ENCODE results near the gene PITRM1.
"Not testable (repeated sequence)": the region's sequence is repeated elsewhere in the genome, so short reads cannot be mapped to it uniquely, and the experiment has no call there.

PITRM1 gene, protein sequence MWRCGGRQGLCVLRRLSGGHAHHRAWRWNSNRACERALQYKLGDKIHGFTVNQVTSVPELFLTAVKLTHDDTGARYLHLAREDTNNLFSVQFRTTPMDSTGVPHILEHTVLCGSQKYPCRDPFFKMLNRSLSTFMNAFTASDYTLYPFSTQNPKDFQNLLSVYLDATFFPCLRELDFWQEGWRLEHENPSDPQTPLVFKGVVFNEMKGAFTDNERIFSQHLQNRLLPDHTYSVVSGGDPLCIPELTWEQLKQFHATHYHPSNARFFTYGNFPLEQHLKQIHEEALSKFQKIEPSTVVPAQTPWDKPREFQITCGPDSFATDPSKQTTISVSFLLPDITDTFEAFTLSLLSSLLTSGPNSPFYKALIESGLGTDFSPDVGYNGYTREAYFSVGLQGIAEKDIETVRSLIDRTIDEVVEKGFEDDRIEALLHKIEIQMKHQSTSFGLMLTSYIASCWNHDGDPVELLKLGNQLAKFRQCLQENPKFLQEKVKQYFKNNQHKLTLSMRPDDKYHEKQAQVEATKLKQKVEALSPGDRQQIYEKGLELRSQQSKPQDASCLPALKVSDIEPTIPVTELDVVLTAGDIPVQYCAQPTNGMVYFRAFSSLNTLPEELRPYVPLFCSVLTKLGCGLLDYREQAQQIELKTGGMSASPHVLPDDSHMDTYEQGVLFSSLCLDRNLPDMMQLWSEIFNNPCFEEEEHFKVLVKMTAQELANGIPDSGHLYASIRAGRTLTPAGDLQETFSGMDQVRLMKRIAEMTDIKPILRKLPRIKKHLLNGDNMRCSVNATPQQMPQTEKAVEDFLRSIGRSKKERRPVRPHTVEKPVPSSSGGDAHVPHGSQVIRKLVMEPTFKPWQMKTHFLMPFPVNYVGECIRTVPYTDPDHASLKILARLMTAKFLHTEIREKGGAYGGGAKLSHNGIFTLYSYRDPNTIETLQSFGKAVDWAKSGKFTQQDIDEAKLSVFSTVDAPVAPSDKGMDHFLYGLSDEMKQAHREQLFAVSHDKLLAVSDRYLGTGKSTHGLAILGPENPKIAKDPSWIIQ

DNA sequence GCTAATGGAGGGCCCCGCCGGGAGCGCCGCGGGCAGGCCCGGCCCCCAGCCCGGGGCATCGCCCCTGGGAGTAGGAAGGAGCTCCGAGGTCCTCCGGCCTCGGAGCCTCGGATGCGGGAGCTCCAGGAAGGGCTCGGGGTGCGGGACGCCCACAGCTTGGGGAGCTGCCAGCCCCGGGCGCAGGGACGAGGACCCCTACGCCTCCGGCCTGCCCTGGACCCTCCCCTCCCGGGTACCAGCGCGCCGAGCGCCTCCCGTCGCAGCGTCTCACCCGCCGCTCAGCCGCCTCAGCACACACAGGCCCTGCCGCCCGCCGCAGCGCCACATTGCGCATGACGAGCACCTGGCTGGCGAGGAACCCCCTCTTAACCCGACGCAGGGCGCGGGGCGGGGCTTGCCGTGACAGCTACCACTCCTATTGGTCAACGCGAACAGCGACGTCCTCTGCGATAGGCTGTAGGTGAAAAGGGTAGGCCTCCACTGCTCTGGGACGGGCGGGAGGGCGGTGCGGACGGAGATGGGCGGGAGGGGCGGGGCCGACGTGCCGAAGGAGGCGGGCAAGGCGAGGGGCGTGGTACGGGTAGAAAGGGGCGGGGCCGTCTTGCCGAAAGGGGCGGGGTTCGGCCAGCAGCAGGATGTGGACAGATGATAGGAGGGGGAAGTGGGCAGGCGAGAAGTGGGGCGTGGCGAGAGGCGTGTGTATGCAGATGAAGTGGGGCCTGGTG lies at the start of gene PITRM1:
TSS of gene PITRM1 (minus strand) at position 337 of the 725 bp plus-strand sequence. CDS start at position 327, 10 bp downstream.
- peak; percentile 89 for DNase-seq (ENCODE audit: low spot score)

- DNase-seq (ENCODE audit: low spot score) = no peak
Observed at GRCh38 chr10:3222068-3222467, 49.5 kb upstream of the PITRM1 start.

- DNase-seq (ENCODE audit: low spot score) = not testable (repeated sequence)
Observed at GRCh38 chr10:3221601-3222000, 49.0 kb upstream of the PITRM1 start.

- DNase-seq (ENCODE audit: low spot score) = no peak
Observed at GRCh38 chr10:3220853-3221252, 48.3 kb upstream of the PITRM1 start.

DNA sequence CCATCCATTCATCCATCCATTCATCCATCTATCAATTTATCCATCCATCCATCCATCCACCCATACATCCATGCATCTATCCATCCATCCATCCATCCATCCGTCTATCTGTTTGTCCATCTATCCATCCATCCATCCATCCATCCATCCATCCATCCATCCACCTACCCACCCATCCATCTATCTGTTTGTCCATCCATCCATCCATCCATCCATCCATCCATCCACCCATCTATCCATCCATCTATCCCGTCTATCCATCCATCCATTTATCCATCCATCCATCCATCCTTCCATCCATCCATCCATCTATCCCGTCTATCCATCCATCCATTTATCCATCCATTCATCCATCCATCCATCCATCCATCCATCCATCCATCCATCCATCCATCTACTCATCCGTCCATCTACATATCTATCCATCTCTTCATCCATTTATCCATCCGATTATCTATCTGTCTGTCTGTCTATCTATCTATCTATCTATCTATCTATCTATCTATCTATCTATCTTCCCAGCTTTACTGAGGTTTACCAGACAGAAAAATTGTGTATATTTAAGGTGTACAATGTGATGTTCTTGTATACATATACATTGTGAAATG lies 46.5 kb upstream of the PITRM1 start:
- not testable (repeated sequence) for DNase-seq (ENCODE audit: low spot score)

DNA sequence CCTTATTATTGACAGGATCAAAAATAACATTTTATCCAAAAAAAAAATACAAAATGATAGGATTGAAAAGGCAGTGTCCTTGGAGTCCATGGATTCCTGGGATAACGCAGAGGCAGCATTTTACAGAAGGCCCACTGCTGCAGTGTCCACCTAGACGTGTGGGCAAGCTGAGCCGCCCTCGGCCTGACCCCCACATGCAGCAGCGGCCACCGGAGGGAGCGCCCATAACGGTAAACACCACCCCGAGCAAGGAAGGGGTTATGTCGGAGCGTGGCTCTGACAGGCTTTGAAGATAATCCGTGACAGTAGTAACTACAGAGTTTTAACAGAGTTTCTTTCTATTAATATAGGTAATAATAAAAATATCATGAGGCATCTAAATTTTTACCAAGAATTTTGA lies 45.3 kb upstream of the PITRM1 start:
- no peak for DNase-seq (ENCODE audit: low spot score)

GRCh38 chr10:3217301-3217700 lies 44.7 kb upstream of the PITRM1 start:
- no peak for DNase-seq (ENCODE audit: low spot score)

DNA sequence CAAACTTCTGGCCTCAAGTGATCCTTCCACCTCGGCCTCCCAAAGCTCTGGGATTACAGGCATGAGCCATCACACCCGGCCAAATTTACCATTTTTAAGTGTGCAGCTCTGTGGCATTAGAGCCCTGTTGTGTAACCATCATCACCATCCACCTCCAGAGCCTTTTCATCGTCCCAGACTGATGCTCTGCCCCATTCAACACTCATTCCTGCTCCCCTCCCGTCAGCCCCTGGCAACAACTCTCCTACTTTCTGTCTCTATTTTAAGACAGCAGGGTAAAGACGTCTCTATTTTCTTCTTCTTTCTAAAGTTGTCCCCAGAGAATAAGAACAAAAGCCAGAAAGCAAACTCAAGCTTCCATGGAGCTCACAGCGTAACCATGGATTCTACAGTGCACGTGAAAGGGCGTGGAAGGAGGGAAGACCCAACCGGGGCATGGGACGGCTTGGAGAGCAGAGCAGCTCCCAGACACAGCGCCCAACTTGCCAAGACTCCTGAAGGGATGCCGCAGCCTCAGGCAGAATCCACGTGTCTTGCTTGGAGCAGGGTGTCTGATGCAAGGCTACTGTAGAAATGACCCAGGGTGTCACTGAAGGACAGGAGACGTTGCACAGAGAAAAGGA lies 42.7 kb upstream of the PITRM1 start:
- DNase-seq (ENCODE audit: low spot score) = no peak

DNA sequence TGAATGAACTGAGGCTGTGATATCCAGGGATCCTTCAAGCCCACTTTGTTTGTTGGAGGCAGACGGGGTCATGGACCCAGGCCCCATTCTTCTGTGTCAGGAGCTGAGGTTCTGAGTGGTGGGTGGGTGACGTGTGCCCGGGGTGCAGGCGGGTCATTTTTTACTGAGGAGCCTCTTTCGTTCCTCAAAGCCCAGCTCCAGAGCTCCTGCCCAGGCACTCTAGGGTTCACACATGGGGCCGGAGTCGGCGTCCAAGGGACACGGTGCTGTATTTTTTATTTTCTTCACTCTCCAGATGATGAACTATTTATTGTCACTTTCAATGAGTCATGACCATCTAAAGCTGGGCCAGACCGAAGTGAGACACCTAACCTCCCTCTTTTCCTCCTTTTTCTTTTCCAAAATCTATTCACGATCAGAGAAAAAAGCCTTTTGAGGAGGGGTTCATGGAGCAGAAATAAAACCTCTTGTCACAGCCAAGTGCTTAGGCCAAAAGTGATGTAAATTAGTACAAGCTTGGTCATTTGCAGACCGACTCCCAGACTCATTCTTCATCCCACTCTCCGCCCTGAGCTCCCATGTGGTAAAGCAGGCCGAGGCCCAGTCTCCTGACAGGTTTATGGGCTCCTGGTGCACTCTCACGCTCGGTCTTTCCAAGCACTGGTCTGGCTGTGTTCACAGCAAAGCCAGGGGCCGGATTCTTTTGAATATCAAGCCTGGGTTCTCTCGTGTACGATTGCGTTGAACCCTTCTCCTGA lies 41.4 kb upstream of the PITRM1 start:
- DNase-seq (ENCODE audit: low spot score) = no peak

DNA sequence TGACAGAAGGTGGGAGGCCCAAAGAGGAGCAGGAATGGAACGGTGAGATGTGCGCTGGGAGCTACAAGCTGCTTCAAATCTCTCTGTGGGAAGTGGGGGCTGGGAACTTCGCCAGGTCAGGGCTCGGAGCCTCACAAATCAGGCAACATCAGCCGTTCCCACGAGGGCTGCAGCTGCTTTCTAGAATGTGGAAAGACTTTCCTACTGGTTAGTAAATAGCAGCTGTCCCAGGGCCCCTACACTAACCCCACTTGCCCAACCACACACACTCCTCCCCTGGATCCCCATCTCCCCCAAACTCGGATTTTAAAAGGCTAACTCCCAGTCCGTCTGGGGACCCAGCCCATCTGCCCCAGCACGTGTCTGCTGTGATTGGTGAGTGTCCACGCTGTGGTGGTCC lies 40.6 kb upstream of the PITRM1 start:
- no peak for DNase-seq (ENCODE audit: low spot score)

DNA sequence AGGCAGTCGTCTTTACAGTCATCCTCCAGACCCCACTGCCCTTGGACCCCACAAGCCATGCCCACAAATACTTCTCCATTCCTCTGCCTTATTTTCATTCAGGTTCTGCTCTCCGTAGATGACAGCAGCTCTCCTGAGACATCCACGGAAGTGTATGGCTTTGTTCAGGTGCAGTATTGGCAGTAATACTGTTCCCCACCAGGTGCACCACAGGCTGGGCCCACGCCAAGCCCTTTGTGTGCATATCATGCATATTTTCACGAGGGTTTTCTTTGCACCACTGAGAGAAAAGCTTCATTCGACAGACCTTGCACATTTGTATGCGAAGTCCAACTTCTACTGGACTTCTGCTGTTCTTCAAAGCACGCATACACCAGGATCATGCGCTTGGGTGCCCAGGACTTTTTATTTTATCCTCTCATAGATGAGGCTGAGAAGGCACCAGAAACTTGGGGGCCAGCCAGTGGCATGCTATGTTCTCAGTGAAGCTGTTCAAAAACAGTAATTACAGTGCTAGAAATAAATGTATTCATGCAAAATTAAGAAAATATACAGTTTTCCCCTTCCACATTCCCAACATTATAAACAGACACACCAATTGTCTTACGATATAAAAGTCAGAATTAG lies 37.8 kb upstream of the PITRM1 start:
- no peak for DNase-seq (ENCODE audit: low spot score)

GRCh38 chr10:3208481-3209406 lies 36.2 kb upstream of the PITRM1 start:
- no peak for DNase-seq (ENCODE audit: low spot score)

DNA sequence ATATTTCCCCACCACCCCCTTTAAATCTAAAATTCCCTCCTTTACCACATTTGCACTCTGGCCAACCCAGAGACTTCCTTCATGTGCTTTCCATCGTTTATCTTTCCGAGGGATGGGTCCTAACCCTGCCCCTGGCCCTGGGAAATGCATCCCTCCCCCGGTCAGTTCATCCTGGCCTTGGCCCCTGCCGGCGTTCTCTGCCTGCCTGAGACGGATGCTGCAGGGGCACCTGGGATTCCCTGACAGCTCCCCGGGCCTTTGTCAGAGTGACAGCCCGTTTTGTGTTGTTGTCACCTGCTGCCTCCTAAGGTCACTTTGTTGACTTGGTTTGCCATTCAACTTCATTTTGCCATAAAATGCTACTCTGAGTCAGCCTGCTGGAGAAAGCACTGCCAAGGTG lies 34.8 kb upstream of the PITRM1 start:
- DNase-seq (ENCODE audit: low spot score) = no peak

GRCh38 chr10:3206511-3207157 lies 34.1 kb upstream of the PITRM1 start:
- DNase-seq (ENCODE audit: low spot score) = no peak

DNA sequence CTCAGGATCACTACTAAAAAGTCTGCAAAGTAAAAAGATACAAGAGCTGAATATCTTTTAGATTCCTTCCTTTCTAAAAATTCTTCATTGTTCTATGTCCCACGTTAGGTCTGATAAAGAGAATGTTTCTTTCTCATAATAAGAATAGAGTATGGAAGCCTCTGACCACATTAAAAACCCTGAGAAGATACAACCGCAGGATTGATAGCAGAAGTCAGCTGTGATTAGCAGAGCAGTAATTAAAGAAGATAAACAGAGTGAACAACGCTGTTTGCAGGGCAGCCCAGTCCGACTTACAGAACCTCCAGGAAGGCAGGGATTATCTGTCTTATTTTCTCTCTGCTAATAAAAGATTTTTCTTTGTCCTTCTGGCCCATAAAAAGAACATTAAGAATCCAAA lies 31.4 kb upstream of the PITRM1 start:
- DNase-seq (ENCODE audit: low spot score) = no peak

DNA sequence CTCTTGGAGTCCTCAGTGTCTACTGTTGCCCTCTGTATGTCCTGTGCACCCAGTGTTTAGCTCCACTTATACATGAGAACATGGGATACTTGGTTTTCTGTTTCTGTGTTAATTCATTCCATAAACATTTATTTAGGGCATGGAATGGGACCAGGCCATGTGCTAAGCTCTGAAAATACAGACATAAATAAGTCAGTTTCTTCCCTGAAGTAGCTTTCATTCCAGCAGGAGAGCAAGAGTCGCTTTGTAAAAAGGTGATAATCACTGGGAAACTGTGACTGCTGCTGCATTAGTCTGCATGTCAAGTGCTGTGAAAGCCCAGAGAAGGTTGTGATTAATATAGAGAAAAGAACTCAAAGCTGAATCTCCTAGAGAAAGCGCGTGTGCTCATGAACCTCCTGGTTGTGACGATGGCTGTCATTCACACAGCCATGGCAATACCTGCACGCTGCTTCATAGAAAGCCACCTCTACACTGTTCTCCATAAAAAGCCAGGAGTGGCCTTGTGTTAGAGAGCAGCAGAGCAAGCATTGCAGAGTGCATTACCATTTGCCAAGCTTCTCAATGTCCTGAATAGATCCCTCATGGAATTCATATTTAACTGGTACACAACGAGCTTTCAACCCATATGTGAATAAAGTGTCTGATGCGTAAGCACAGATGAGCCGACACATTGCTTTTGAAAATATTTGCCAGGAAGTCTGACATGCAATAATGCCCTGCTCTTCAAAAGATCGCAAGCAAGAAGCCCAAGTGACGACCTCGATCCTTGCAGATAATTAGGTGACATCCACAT lies 30.6 kb upstream of the PITRM1 start:
- DNase-seq (ENCODE audit: low spot score) = no peak

DNA sequence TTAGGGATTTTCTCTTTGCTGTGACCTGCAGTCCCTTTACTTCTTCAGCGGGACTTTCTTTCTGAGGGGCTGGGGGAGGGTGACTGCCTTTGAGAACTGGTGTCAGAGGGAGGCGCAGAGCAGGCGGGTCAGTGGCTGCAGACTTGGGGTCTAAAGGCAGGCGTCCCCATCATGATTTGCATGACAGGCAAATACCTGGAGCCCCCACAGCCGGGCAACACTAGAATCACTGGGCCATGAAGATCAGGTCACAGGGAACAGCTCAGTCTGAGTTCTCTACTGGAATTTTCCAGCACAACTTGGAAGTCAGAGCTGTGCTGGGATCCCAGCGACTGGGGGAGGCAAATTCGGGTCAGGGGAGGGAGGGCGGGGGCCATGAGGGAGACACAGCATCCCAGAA lies 29.2 kb upstream of the PITRM1 start:
- no peak for DNase-seq (ENCODE audit: low spot score)

DNA sequence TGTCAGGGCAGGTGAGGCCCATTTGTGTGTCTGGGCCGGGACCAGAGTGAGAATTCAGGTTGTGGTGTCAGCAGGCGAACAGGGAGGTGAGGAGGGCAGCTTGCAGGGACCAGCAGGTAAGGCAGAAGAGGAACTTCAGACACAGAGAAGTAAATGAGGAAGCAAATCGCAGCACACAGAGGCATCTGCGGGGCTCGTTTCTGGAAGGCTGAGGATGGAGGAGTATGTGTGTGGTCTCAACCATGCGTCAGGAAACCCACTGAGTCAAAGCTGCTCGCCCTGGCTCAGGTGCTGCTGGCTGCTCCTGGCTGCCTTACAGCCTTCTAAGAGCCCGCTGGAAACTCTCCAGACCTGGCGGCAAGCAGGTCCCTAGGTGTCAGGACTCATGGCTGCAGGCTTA lies 26.9 kb upstream of the PITRM1 start:
- DNase-seq (ENCODE audit: low spot score) = no peak
